GM23338 (cell line): ENCODE data around the gene TEX36. TPM values are rescaled to one million over a fixed set of nuclear protein-coding genes. Genes with fewer than 3 reads are reported as not detected.
A peak's percentile ranks its signal among the peaks of the same experiment; 100 is the strongest.

ENCODE experiments used
- ATAC-seq: fragments of 200-7000 bp; cut with Tn5 transposase; 3 replicates; pipeline ENCODE4 v1.9.1; 2020
- DNase-seq: peaks from one replicate; pipeline ENCODE4 v3.0.0-alpha.2; 2015; ENCODE audit warnings: low spot score
- H2AFZ ChIP-seq: fragments of 200-600 bp; sonication (generic); 2 replicates; pipeline ENCODE4 v1.8.0; 2016; ENCODE audit warnings: antibody characterized with exemption, mild to moderate bottlenecking, moderate library complexity
- H3F3A ChIP-seq: fragments of 200-600 bp; sonication (generic); replicated peaks from 2 replicates; pipeline ENCODE4 v1.8.0; 2017; ENCODE audit warnings: antibody characterized with exemption, mixed run types, low read depth
- H3K27ac ChIP-seq: fragments of 200-600 bp; sonication (generic); 2 replicates; pipeline ENCODE4 v1.6.1; 2016; ENCODE audit warnings: low read depth
- H3K27me3 ChIP-seq: fragments of 200-600 bp; sonication (generic); 2 replicates; pipeline ENCODE4 v1.8.0; 2016; ENCODE audit warnings: mild to moderate bottlenecking, mixed run types, moderate library complexity; ENCODE audit not compliant: insufficient read depth
- H3K36me3 ChIP-seq: fragments of 200-600 bp; sonication (generic); 2 replicates; pipeline ENCODE4 v1.8.0; 2016; ENCODE audit warnings: mild to moderate bottlenecking; ENCODE audit not compliant: insufficient read depth
- H3K4me1 ChIP-seq: fragments of 200-600 bp; sonication (generic); 2 replicates; pipeline ENCODE4 v1.8.0; 2016; ENCODE audit warnings: mild to moderate bottlenecking, moderate library complexity; ENCODE audit not compliant: insufficient read depth
- H3K4me2 ChIP-seq: fragments of 200-600 bp; sonication (generic); 2 replicates; pipeline ENCODE4 v1.7.1; 2017; ENCODE audit warnings: mixed run types
- H3K4me3 ChIP-seq: fragments of 200-600 bp; sonication (generic); 2 replicates; pipeline ENCODE4 v1.6.1; 2016; ENCODE audit warnings: mixed run types
- H3K79me2 ChIP-seq: fragments of 200-600 bp; sonication (generic); replicated peaks from 2 replicates; pipeline ENCODE4 v1.8.0; 2017; ENCODE audit warnings: mild to moderate bottlenecking; ENCODE audit not compliant: insufficient read depth
- H3K9me2 ChIP-seq: fragments of 200-600 bp; sonication (generic); 2 replicates; pipeline ENCODE4 v1.8.0; 2017; ENCODE audit not compliant: insufficient read depth
- H4K20me1 ChIP-seq: fragments of 200-600 bp; sonication (generic); replicated peaks from 2 replicates; pipeline ENCODE4 v1.8.0; 2017; ENCODE audit warnings: mild to moderate bottlenecking; ENCODE audit not compliant: insufficient read depth
- H3K27ac Mint-ChIP-seq: 2 replicates; pipeline ENCODE4 v1.8.0; 2020; ENCODE audit warnings: inconsistent platforms, mild to moderate bottlenecking, moderate library complexity, mixed read lengths
- H3K27me3 Mint-ChIP-seq: 3 replicates; pipeline ENCODE4 v1.8.0; 2022; ENCODE audit warnings: low read depth, mild to moderate bottlenecking, moderate library complexity, mixed read lengths, inconsistent platforms; ENCODE audit not compliant: insufficient read depth, poor library complexity
- H3K36me3 Mint-ChIP-seq: 3 replicates; pipeline ENCODE4 v1.8.0; 2021; ENCODE audit warnings: low read depth, mild to moderate bottlenecking, inconsistent platforms, moderate library complexity, mixed read lengths
- H3K4me1 Mint-ChIP-seq: 3 replicates; pipeline ENCODE4 v1.8.0; 2020; ENCODE audit warnings: mild to moderate bottlenecking, inconsistent platforms, mixed read lengths
- H3K4me3 Mint-ChIP-seq: 3 replicates; pipeline ENCODE4 v1.8.0; 2021; ENCODE audit warnings: moderate library complexity, mild to moderate bottlenecking, inconsistent platforms, mixed read lengths
- H3K9me3 Mint-ChIP-seq: 3 replicates; pipeline ENCODE4 v1.8.0; 2020; ENCODE audit warnings: moderate library complexity, mild to moderate bottlenecking, inconsistent platforms, mixed read lengths
- CREB1 ChIP-seq: fragments of 250-450 bp; sonication (Bioruptor Pico); IDR thresholded peaks from 2 replicates; pipeline ENCODE4 v1.5.0; 2020; ENCODE audit warnings: low read depth, mild to moderate bottlenecking, moderate library complexity
- EZH2 ChIP-seq: fragments of 200-600 bp; sonication (generic); IDR thresholded peaks from one replicate; pipeline ENCODE4 v1.8.0; 2017; ENCODE audit warnings: antibody characterized with exemption, mild to moderate bottlenecking, low read depth; ENCODE audit not compliant: unreplicated experiment
- EZH2phosphoT487 ChIP-seq: fragments of 200-600 bp; sonication (generic); IDR thresholded peaks from one replicate; pipeline ENCODE4 v1.8.1; 2018; ENCODE audit warnings: antibody characterized with exemption; ENCODE audit not compliant: unreplicated experiment
- POLR2AphosphoS5 ChIP-seq: IDR thresholded peaks from 2 replicates; pipeline ENCODE4 v1.6.1; 2016; ENCODE audit warnings: antibody characterized with exemption, low read depth
- REST ChIP-seq: IDR thresholded peaks from one replicate; pipeline ENCODE4 v1.6.1; 2018; ENCODE audit warnings: antibody characterized with exemption; ENCODE audit not compliant: unreplicated experiment
- STAT1 ChIP-seq: IDR thresholded peaks from one replicate; pipeline ENCODE4 v1.6.1; 2016; ENCODE audit warnings: antibody characterized with exemption; ENCODE audit not compliant: unreplicated experiment
- ZNF331 ChIP-seq: fragments of 250-450 bp; sonication (Bioruptor Pico); IDR thresholded peaks from 2 replicates; pipeline ENCODE4 v1.5.0; 2020; ENCODE audit warnings: low read depth, mild to moderate bottlenecking, moderate library complexity
- ZNF462 ChIP-seq: fragments of 250-450 bp; sonication (Bioruptor Pico); IDR thresholded peaks from 2 replicates; pipeline ENCODE4 v1.5.0; 2020; ENCODE audit warnings: mild to moderate bottlenecking, moderate library complexity
- polyA plus RNA-seq: library from polyadenylated mRNA; unstranded; fragments of >200 nt; fragmentation: Nextera tagmentation; extraction: Ambion mirVana; gene quantifications from 2 replicates; pipeline ENCODE4 v1.2.1, GENCODE V29; 2016
- total RNA-seq: library from RNA; depleted of rRNA; stranded (reverse); fragments of >200 nt; shearing (Covaris generic); gene quantifications from 2 replicates; pipeline ENCODE4 v1.2.3, GENCODE V29; 2014

The TEX36 gene
- total and polyA plus RNA-seq, 2 experiments from 2014 or later, result not detected

GRCh38 chr10:125699562-125700143 lies 16.7 kb upstream of the TEX36 start (continued):
- no peak for TF ChIP-seq ZNF462 (CRISPR knock-in tag)
- no peak for TF ChIP-seq POLR2AphosphoS5
- no peak for TF ChIP-seq CREB1 (CRISPR knock-in tag)
- TF ChIP-seq EZH2, result no peak

GRCh38 chr10:125698481-125698998 lies 15.6 kb upstream of the TEX36 start:
- Mint-ChIP-seq H3K36me3 (0 out of 3 replicates have a peak, but pooled peaks cover 3% of the 10 kb centered on the region), H3K27me3 (no peaks in the 10 kb centered on the region), H3K9me3 (no peaks in the 10 kb centered on the region), H3K4me3 (no peak overlapping the region), H3K27ac (no peak overlapping the region), H3K4me1 (no peaks in the 10 kb centered on the region)
- H3K36me3 ChIP-seq, result no peaks in the 10 kb centered on the region
- H3K27me3 ChIP-seq, result no peaks in the 10 kb centered on the region
- H3K4me2 ChIP-seq, result no peak overlapping the region
- no peaks in the 10 kb centered on the region for H3K4me1 ChIP-seq
- H3F3A ChIP-seq, result no peaks in the 10 kb centered on the region
- no peak overlapping the region for H3K4me3 ChIP-seq
- DNase-seq, result no peak
- H3K9me2 ChIP-seq, result 0 out of 2 replicates have a peak, but pooled peaks cover 3% of the 10 kb centered on the region
- no peak overlapping the region for H3K27ac ChIP-seq
- H4K20me1 ChIP-seq, result no peaks in the 10 kb centered on the region
- H3K79me2 ChIP-seq, result no peaks in the 10 kb centered on the region
- H2AFZ ChIP-seq, result no peak overlapping the region
- peak; percentile 44 for ATAC-seq
- TF ChIP-seq ZNF331 (CRISPR knock-in tag) (no peak), CREB1 (CRISPR knock-in tag) (no peak), EZH2phosphoT487 (no peak), REST (no peak), STAT1 (no peak)
